NT2/D1 (cell line): ENCODE measurements around the gene AFM.

Experiments used
- DNase-seq: peaks from one replicate; pipeline ENCODE4 v3.0.0-alpha.2; 2011; ENCODE audit warnings: low read depth, low spot score
- H3K27me3 ChIP-seq: 2 replicates; pipeline ENCODE4 v1.6.0; 2011; ENCODE audit warnings: mild to moderate bottlenecking; ENCODE audit not compliant: insufficient read length, insufficient read depth
- H3K36me3 ChIP-seq: 2 replicates; pipeline ENCODE4 v1.6.1; 2011; ENCODE audit warnings: mild to moderate bottlenecking, low read length, mixed read lengths; ENCODE audit not compliant: insufficient read depth, insufficient read length
- H3K4me1 ChIP-seq: 2 replicates; pipeline ENCODE4 v1.5.1; 2011; ENCODE audit not compliant: insufficient read depth, insufficient read length
- H3K4me3 ChIP-seq: 2 replicates; pipeline ENCODE4 v1.5.1; 2011; ENCODE audit warnings: low read depth; ENCODE audit not compliant: insufficient read length
- H3K9ac ChIP-seq: 2 replicates; pipeline ENCODE4 v1.6.0; 2011; ENCODE audit warnings: low read depth; ENCODE audit not compliant: insufficient read length
- H3K9me3 ChIP-seq: 2 replicates; pipeline ENCODE4 v1.5.1; 2011; ENCODE audit warnings: mild to moderate bottlenecking, low read length; ENCODE audit not compliant: insufficient read depth
- SUZ12 ChIP-seq: IDR thresholded peaks from 2 replicates; pipeline ENCODE4 v1.6.1; 2011; ENCODE audit not compliant: insufficient read length, insufficient read depth; ENCODE audit errors: extremely low read depth
- YY1 ChIP-seq: IDR thresholded peaks from 2 replicates; pipeline ENCODE4 v1.6.1; 2011; ENCODE audit not compliant: insufficient read length, insufficient read depth
- ZNF274 ChIP-seq: IDR thresholded peaks from 2 replicates; pipeline ENCODE4 v1.6.1; 2011; ENCODE audit warnings: mild to moderate bottlenecking, low read depth, low read length

Gene AFM

DNA sequence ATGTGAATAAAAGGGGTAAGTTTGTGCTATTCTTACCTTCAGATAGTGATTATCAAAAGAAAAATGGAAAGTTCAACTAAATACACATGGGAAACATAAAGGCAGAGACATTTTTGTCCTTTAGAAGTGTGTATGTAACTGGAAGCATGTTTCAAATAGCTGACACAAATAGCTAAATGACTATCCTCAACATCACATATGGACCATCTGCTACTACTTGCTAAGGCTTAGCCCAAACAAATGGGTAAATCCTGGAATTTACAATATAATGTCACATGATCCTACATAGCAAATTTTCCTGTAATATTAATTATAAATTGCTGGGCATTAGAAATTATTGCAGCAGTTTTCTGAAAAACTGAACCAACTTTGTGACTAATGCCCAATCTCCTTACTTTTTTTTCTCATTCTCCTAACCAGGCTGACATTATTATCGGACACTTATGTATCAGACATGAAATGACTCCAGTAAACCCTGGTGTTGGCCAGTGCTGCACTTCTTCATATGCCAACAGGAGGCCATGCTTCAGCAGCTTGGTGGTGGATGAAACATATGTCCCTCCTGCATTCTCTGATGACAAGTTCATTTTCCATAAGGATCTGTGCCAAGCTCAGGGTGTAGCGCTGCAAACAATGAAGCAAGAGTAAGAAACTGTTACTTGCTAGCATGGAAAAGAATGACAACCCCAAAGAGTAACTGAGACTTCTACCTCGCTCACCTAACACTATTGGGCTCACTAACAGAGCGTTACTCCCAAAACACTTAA, 29.4 kb upstream of the AFM start:
- Histone ChIP-seq H3K27me3 (no peaks in the 10 kb centered on the region), H3K9me3 (no peaks in the 10 kb centered on the region; the same call in 1 of the 2 replicates), H3K4me1 (no peaks in the 10 kb centered on the region), H3K9ac (no peak overlapping the region), H3K4me3 (no peak overlapping the region), H3K36me3 (no peaks in the 10 kb centered on the region)
- TF ChIP-seq ZNF274 (no peak), YY1 (no peak), SUZ12 (no peak)
- no peak for DNase-seq

GRCh38 chr4:73452953-73453700, 28.4 kb upstream of the AFM start:
- Histone ChIP-seq H3K27me3 (no peaks in the 10 kb centered on the region), H3K9ac (no peak overlapping the region), H3K4me1 (no peaks in the 10 kb centered on the region), H3K9me3 (no peaks in the 10 kb centered on the region; the same call in 1 of the 2 replicates), H3K4me3 (no peak overlapping the region), H3K36me3 (no peaks in the 10 kb centered on the region)
- DNase-seq: no peak
- TF ChIP-seq SUZ12: no peak

GRCh38 chr4:73453701-73454005, 27.9 kb upstream of the AFM start:
- Histone ChIP-seq H3K9me3 (no peaks in the 10 kb centered on the region; the same call in 1 of the 2 replicates), H3K4me3 (no peak overlapping the region), H3K27me3 (no peaks in the 10 kb centered on the region), H3K36me3 (no peaks in the 10 kb centered on the region), H3K4me1 (no peaks in the 10 kb centered on the region), H3K9ac (no peak overlapping the region)
- DNase-seq: no peak
- TF ChIP-seq SUZ12 (no peak), ZNF274 (no peak), YY1 (no peak)

GRCh38 chr4:73454920-73455319, 26.6 kb upstream of the AFM start:
- Histone ChIP-seq H3K4me1 (no peaks in the 10 kb centered on the region), H3K9ac (no peak overlapping the region), H3K36me3 (no peaks in the 10 kb centered on the region), H3K27me3 (no peaks in the 10 kb centered on the region), H3K9me3 (no peaks in the 10 kb centered on the region; the same call in 1 of the 2 replicates), H3K4me3 (no peak overlapping the region)
- no peak for DNase-seq
- TF ChIP-seq ZNF274: no peak
- TF ChIP-seq YY1: no peak
- no peak for TF ChIP-seq SUZ12

GRCh38 chr4:73456177-73457022, 25.1 kb upstream of the AFM start:
- Histone ChIP-seq H3K4me3 (no peak overlapping the region), H3K9me3 (no peaks in the 10 kb centered on the region), H3K36me3 (no peaks in the 10 kb centered on the region), H3K9ac (no peak overlapping the region), H3K4me1 (no peaks in the 10 kb centered on the region), H3K27me3 (no peaks in the 10 kb centered on the region)
- no peak for TF ChIP-seq ZNF274
- no peak for TF ChIP-seq SUZ12
- no peak for TF ChIP-seq YY1
- DNase-seq: no peak

DNA sequence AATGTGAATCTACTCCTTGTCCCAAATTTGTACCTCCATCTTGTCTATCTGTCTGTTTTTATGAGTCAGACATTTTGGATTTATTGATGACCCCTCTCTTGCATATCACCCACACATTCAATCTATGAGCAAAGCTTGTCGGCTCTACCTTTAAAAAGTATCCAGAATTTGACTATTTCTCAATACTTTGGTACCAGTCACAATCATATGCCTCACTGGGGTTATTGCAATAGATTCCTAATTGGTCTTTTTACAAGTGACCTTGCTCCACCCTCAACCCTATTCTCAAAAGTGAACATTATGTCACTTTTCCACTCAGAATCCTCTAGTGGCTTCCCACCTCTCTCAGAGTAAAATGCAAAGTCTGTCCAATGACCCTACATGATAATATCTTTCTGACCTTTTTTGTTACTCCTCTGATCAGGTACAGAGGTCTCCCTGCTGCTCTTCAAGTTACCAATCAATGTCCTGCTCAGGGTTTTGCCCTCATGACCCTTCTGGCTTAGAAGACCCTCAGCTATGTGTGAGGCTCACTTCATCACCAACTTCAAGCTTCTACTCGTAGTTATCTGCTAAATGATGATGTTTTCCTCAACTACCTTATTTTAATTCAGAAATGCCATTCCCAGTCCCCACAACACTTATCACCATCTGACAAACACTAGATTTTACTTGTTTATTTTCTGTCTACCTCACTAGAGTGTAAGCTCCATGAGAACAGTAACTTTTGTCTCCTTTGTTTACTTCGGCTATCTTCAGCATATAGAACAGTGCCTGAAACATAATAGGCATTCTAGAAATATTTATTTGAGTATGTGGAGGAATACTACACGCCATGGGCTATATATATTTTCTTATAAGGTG, 23.1 kb upstream of the AFM start:
- H3K27me3 ChIP-seq: no peaks in the 10 kb centered on the region

More for the DNA sequence above, 23.1 kb upstream of the AFM start:
- H3K9me3 ChIP-seq: no peaks in the 10 kb centered on the region
- TF ChIP-seq SUZ12: no peak
- TF ChIP-seq ZNF274: no peak
- no peak for TF ChIP-seq YY1
- DNase-seq: no peak
- H3K4me1 ChIP-seq: no peaks in the 10 kb centered on the region
- H3K4me3 ChIP-seq: no peak overlapping the region
- H3K36me3 ChIP-seq: no peaks in the 10 kb centered on the region
- no peak overlapping the region for H3K9ac ChIP-seq
